PC-9 (cell line): Measurements from ENCODE around the gene PTER. TPM values are rescaled to one million over a fixed set of nuclear protein-coding genes. Genes with fewer than 3 reads are reported as not detected.

Experiments
- BruUV-seq: library from RNA; stranded (reverse); fragments of 400-500 nt; replicated peaks from 2 replicates; lab custom pipeline; 2021; lab: Mats Ljungman, UMichigan
- CTCF ChIA-PET: fragments of 300-600 bp; sonication (Branson Sonifier 250); formaldehyde crosslinking; loops from one replicate; lab custom pipeline; 2022; ENCODE audit warnings: antibody characterized with exemption; lab: Charles Lee
- POLR2A ChIA-PET: fragments of 300-600 bp; sonication (Branson Sonifier 250); formaldehyde crosslinking; loops from one replicate; lab custom pipeline; 2022; ENCODE audit warnings: antibody characterized with exemption; ENCODE audit not compliant: unreplicated experiment; lab: Charles Lee
- DNase-seq, 2 experiments: peaks; one replicate each; pipeline versions ENCODE4 v3.0.0 to v3.0.0-alpha.2; 2015 to 2022; ENCODE audit warnings: mixed read lengths in 1 of 2
- H2AFZ ChIP-seq: fragments of 200-600 bp; sonication (generic); 2 replicates; pipeline ENCODE4 v1.8.1; 2017; ENCODE audit warnings: antibody characterized with exemption
- H3F3A ChIP-seq: fragments of 200-600 bp; sonication (generic); 2 replicates; pipeline ENCODE4 v1.8.1; 2017; ENCODE audit warnings: antibody characterized with exemption, mild to moderate bottlenecking, low read depth; ENCODE audit not compliant: insufficient read depth
- H3K27ac ChIP-seq: fragments of 200-600 bp; sonication (generic); 2 replicates; pipeline ENCODE4 v1.6.1; 2016; ENCODE audit warnings: mixed run types
- H3K27me3 ChIP-seq: fragments of 200-600 bp; sonication (generic); 2 replicates; pipeline ENCODE4 v1.6.1; 2016; ENCODE audit warnings: low read depth, mixed run types; ENCODE audit not compliant: insufficient read depth
- H3K36me3 ChIP-seq: fragments of 200-600 bp; sonication (generic); 2 replicates; pipeline ENCODE4 v1.6.1; 2016; ENCODE audit warnings: low read depth, mixed run types
- H3K4me1 ChIP-seq: fragments of 200-600 bp; sonication (generic); replicated peaks from 2 replicates; pipeline ENCODE4 v1.6.1; 2016; ENCODE audit warnings: mixed run types; ENCODE audit not compliant: insufficient read depth
- H3K4me2 ChIP-seq: fragments of 200-600 bp; sonication (generic); 2 replicates; pipeline ENCODE4 v1.6.1; 2017; ENCODE audit warnings: mixed run types
- H3K4me3 ChIP-seq: fragments of 200-600 bp; sonication (generic); 2 replicates; pipeline ENCODE4 v1.6.1; 2016; ENCODE audit warnings: mixed run types
- H3K79me2 ChIP-seq: fragments of 200-600 bp; sonication (generic); 2 replicates; pipeline ENCODE4 v1.6.1; 2017; ENCODE audit warnings: low read depth, mixed run types
- H3K9me2 ChIP-seq: fragments of 200-600 bp; sonication (generic); 2 replicates; pipeline ENCODE4 v1.8.1; 2017; ENCODE audit warnings: mild to moderate bottlenecking; ENCODE audit not compliant: insufficient read depth
- H3K9me3 ChIP-seq: fragments of 200-600 bp; sonication (generic); 2 replicates; pipeline ENCODE4 v1.8.1; 2016; ENCODE audit warnings: low read depth; ENCODE audit not compliant: insufficient read depth
- H4K20me1 ChIP-seq: fragments of 200-600 bp; sonication (generic); 2 replicates; pipeline ENCODE4 v1.8.1; 2017; ENCODE audit not compliant: insufficient read depth
- EZH2 ChIP-seq: fragments of 200-600 bp; sonication (generic); IDR thresholded peaks from 2 replicates; pipeline ENCODE4 v1.8.0; 2017; ENCODE audit warnings: antibody characterized with exemption, low read depth
- intact Hi-C: fragments of 100-400 bp; cut with micrococcal nuclease; formaldehyde crosslinking; loops from one replicate; pipeline ENCODE4 v1.10.0; 2022; ENCODE audit not compliant: unreplicated experiment
- total RNA-seq: library from RNA; stranded (reverse); gene quantifications from 2 replicates; pipeline ENCODE4 v1.2.3, GENCODE V29; 2021
- TF ChIP-seq, protein P1 (sequence below): fragments of 200-600 bp; sonication (generic); conservative IDR thresholded peaks from 2 replicates; pipeline ENCODE4 v1.6.1; 2017; ENCODE audit warnings: mixed run types, antibody characterized with exemption, mild to moderate bottlenecking, moderate library complexity

PTER gene
- total RNA-seq, 1 experiment from 2014 or later = 36.1 TPM

DNA sequence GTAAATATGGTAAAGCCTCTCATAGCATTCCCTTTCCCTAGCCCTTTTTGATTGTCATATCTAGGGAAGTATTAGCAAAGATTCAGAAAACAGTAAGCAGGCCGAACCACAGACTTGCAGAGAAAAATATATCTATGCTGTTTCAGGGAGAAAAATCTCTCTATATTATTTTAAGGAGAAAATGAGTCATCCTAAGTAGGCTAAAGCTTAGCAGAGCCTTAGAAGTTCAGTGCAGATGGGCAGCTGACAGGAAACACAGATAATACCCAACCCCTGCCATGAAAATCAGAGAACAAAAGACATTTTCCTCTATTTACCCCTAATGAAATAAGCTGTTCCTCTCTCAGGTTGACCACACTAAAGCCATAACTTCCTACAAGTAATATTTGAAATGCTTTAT lies 68.4 kb downstream of the PTER start:
- H2AFZ ChIP-seq = no peak overlapping the region
- CTCF ChIA-PET = no interaction called here
- H3K9me2 ChIP-seq = no peaks in the 10 kb centered on the region
- no peak for TF ChIP-seq EZH2
- TF ChIP-seq, protein P1, sequence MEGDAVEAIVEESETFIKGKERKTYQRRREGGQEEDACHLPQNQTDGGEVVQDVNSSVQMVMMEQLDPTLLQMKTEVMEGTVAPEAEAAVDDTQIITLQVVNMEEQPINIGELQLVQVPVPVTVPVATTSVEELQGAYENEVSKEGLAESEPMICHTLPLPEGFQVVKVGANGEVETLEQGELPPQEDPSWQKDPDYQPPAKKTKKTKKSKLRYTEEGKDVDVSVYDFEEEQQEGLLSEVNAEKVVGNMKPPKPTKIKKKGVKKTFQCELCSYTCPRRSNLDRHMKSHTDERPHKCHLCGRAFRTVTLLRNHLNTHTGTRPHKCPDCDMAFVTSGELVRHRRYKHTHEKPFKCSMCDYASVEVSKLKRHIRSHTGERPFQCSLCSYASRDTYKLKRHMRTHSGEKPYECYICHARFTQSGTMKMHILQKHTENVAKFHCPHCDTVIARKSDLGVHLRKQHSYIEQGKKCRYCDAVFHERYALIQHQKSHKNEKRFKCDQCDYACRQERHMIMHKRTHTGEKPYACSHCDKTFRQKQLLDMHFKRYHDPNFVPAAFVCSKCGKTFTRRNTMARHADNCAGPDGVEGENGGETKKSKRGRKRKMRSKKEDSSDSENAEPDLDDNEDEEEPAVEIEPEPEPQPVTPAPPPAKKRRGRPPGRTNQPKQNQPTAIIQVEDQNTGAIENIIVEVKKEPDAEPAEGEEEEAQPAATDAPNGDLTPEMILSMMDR = no peak
- no peaks in the 10 kb centered on the region for H3K4me1 ChIP-seq
- intact Hi-C loops = no loop called here
- H3K9me3 ChIP-seq = no peaks in the 10 kb centered on the region
- no peaks in the 10 kb centered on the region for H3K27me3 ChIP-seq
- no peak overlapping the region for H3K27ac ChIP-seq
- no peak overlapping the region for H3K4me3 ChIP-seq
- no peaks in the 10 kb centered on the region for H3K36me3 ChIP-seq
- no peaks in the 10 kb centered on the region for H3K79me2 ChIP-seq
- POLR2A ChIA-PET = interaction anchor here (0.7 kb wide), 1 partner anchor 56 kb away, joined by 5 read pairs; no protein-coding TSS in a partner anchor
- DNase-seq = no peak
- H3F3A ChIP-seq = no peaks in the 10 kb centered on the region
- no TSS peak for BruUV-seq
- H3K4me2 ChIP-seq = no peak overlapping the region
- no peaks in the 10 kb centered on the region for H4K20me1 ChIP-seq

DNA sequence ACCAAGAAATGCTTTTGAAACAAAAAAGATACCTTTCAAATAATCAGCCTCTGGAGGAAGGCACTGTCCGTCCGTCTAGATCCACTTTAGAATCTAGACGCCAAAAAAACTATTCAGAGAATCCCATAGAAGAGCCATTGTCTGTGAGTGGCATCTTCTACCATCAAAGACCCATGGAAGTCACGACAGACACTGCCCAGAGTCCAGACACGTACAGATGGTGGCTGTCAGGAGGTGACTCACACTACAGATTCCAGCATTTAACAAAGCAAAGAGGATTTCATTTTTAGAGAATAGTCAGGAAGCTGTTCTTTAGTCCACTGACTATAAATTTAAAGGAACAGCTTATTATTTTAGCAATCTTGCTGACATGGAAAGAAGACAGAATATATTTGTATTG lies 73.2 kb downstream of the PTER start:
- POLR2A ChIA-PET = no interaction called here
- Histone ChIP-seq H3K27ac (no peak overlapping the region), H3K4me2 (no peak overlapping the region), H3K36me3 (no peaks in the 10 kb centered on the region), H3K9me3 (no peaks in the 10 kb centered on the region), H3K4me1 (no peaks in the 10 kb centered on the region), H2AFZ (no peak overlapping the region), H3K9me2 (no peaks in the 10 kb centered on the region), H4K20me1 (no peaks in the 10 kb centered on the region), H3F3A (no peaks in the 10 kb centered on the region), H3K27me3 (no peaks in the 10 kb centered on the region), H3K79me2 (no peaks in the 10 kb centered on the region), H3K4me3 (no peak overlapping the region)
- CTCF ChIA-PET = no interaction called here
- BruUV-seq = no TSS peak
- TF ChIP-seq, protein P1 = no peak
- no peak for TF ChIP-seq EZH2
- no peak for DNase-seq
- intact Hi-C loops = no loop called here

DNA sequence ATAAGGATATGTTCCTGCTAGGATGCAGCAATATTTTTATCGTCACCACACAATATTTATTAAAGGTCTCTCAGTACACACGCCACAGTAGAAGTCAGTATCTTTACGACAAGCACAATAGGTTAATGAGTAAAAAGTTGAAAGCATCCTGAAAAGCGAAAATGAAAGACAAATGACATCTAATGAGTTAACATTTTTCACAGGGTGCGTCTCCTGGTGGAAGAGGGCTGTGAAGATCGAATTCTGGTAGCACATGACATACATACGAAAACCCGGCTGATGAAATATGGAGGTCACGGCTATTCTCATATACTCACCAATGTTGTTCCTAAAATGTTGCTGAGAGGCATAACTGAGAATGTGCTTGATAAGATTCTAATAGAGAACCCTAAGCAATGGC lies 74.0 kb downstream of the PTER start:
- Histone ChIP-seq H3K4me3 (no peak overlapping the region), H3K79me2 (no peaks in the 10 kb centered on the region), H3K9me2 (no peaks in the 10 kb centered on the region), H3K27ac (no peak overlapping the region), H3K36me3 (no peaks in the 10 kb centered on the region), H3K27me3 (no peaks in the 10 kb centered on the region), H3K4me1 (no peaks in the 10 kb centered on the region), H3K4me2 (no peak overlapping the region), H3F3A (no peaks in the 10 kb centered on the region), H3K9me3 (no peaks in the 10 kb centered on the region), H4K20me1 (no peaks in the 10 kb centered on the region), H2AFZ (no peak overlapping the region)
- BruUV-seq = no TSS peak
- ChIA-PET CTCF (no interaction called here), POLR2A (no interaction called here)
- no peak for DNase-seq
- TF ChIP-seq EZH2 = no peak
- TF ChIP-seq, protein P1 = no peak
- intact Hi-C loops = no loop called here
